ENCODE measurements around the gene FBXO10. TPM values are rescaled to one million over a fixed set of nuclear protein-coding genes. Genes with fewer than 3 reads are reported as not detected.

Gene FBXO10
- total and polyA plus RNA-seq, 2 of the 4 experiments (the other 2 are of a cell fraction): 6.6 to 6.7 TPM

DNA sequence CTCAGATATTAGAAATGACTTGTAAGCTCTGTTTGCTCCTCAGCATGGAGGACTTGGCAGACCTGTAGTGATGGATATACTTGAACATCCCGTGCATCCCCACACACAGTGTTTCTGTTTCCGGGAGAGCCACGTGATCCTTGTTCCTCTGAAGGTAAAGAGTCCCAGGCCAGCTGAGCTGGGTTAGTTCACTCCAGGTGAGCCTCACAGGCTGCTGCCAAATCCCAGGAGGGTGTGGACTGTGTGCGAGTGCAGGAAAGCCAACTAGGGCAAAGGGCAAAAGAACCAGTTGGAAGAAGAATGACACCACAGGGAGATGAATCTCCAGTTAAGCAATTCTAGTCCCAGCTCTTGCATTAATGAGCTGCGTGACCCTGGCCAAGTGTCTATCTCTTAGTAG lies 26.6 kb upstream of the FBXO10 start:
- dilution Hi-C loops (cut with HindIII; ENCODE audit: low sequenced_read_pairs, unreplicated experiment): no loop called here
- H3K4me2 ChIP-seq (ENCODE audit: low read depth, low read length): no peak overlapping the region
- no peak overlapping the region for H2AK5ac ChIP-seq (ENCODE audit: low read depth, low read length)
- H4K8ac ChIP-seq (ENCODE audit: low read depth in 2 of 2, low read length in 2 of 2): no peak overlapping the region
- H3K18ac ChIP-seq (ENCODE audit: low read depth, low read length): no peak overlapping the region
- H3K23ac ChIP-seq (ENCODE audit: low read depth, low read length): no peak overlapping the region
- DNase-seq: no peak
- no peak overlapping the region for H2BK20ac ChIP-seq (ENCODE audit: low read depth, low read length)
- no peak overlapping the region for H3K56ac ChIP-seq (ENCODE audit: extremely low read depth, insufficient read depth, low read length)
- H3K27me3 ChIP-seq (ENCODE audit: control insufficient read depth, insufficient read depth, low read length): peaks cover 27% of the 10 kb centered on the region
- H3K9me1 ChIP-seq (ENCODE audit: insufficient read depth, low read length): no peaks in the 10 kb centered on the region
- no peak overlapping the region for H3K9ac ChIP-seq (ENCODE audit: low read depth, low read length)
- no peak overlapping the region for H2AK9ac ChIP-seq (replicated peaks; ENCODE audit: low read depth, low read length, poor library complexity)
- BruUV-seq (replicated peaks): no TSS peak
- in situ Hi-C loops (cut with MboI; ENCODE audit: low sequenced_read_pairs): no loop called here
- no peak overlapping the region for H3K4me3 ChIP-seq (ENCODE audit: insufficient read depth, low read depth, low read length)
- no peak overlapping the region for H2BK15ac ChIP-seq (ENCODE audit: low read depth, low read length)
- H4K20me1 ChIP-seq (ENCODE audit: insufficient read depth, low read length): no peaks in the 10 kb centered on the region
- H3K79me1 ChIP-seq (ENCODE audit: low read depth in 1 of 2, low read length in 2 of 2): no peaks in the 10 kb centered on the region
- no peak overlapping the region for H4K91ac ChIP-seq (ENCODE audit: insufficient read depth, low read depth, low read length)
- TF ChIP-seq POLR2A (IDR thresholded peaks at IDR 0.05; ENCODE audit: low read depth, low read length): no peak
- TF ChIP-seq USF2 (IDR thresholded peaks at IDR 0.05; ENCODE audit: low read depth, low read length): no peak
- no peak for TF ChIP-seq SMC3 (IDR thresholded peaks at IDR 0.05; ENCODE audit: low read depth, low read length)
- TF ChIP-seq MAFK (IDR thresholded peaks at IDR 0.05; ENCODE audit: low read depth, low read length): no peak
- no peak for TF ChIP-seq NFE2L2 (IDR thresholded peaks at IDR 0.05; ENCODE audit: low read depth, low read length)
- no peak for TF ChIP-seq CEBPB (IDR thresholded peaks at IDR 0.05; ENCODE audit: low read depth, low read length)
- no peak for TF ChIP-seq FOS (IDR thresholded peaks at IDR 0.05; ENCODE audit: low read depth, low read length)
- TF ChIP-seq RFX5 (IDR thresholded peaks at IDR 0.05; ENCODE audit: low read depth, low read length): no peak
- TF ChIP-seq MXI1 (IDR thresholded peaks at IDR 0.05; ENCODE audit: borderline replicate concordance, low read depth, low read length): no peak
- TF ChIP-seq RAD21 (IDR thresholded peaks at IDR 0.05; ENCODE audit: low read length): no peak
- TF ChIP-seq RCOR1 (IDR thresholded peaks at IDR 0.05; ENCODE audit: insufficient replicate concordance, low read length): no peak
- no peak for TF ChIP-seq BHLHE40 (IDR thresholded peaks at IDR 0.05; ENCODE audit: low read depth, low read length)
- TF ChIP-seq CHD1 (IDR thresholded peaks at IDR 0.05; ENCODE audit: low read depth, low read length): no peak
- TF ChIP-seq, protein P1, sequence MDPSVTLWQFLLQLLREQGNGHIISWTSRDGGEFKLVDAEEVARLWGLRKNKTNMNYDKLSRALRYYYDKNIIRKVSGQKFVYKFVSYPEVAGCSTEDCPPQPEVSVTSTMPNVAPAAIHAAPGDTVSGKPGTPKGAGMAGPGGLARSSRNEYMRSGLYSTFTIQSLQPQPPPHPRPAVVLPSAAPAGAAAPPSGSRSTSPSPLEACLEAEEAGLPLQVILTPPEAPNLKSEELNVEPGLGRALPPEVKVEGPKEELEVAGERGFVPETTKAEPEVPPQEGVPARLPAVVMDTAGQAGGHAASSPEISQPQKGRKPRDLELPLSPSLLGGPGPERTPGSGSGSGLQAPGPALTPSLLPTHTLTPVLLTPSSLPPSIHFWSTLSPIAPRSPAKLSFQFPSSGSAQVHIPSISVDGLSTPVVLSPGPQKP (IDR thresholded peaks at IDR 0.05; ENCODE audit: borderline replicate concordance, low read depth, low read length): no peak
- TF ChIP-seq CTCF (conservative IDR thresholded peaks at IDR 0.05; ENCODE audit: low read depth, low read length): no peak
- no peak for TF ChIP-seq MAZ (IDR thresholded peaks at IDR 0.05; ENCODE audit: borderline replicate concordance, low read depth, low read length)
- no peaks in the 10 kb centered on the region for H3K36me3 ChIP-seq (ENCODE audit: control insufficient read depth, insufficient read depth, low read length)
- no peak overlapping the region for H2BK5ac ChIP-seq (ENCODE audit: low read depth, low read length, poor library complexity, severe bottlenecking)
- H3K27ac ChIP-seq (ENCODE audit: insufficient read depth, low read length): no peak overlapping the region
- intact Hi-C loops (cut with micrococcal nuclease): no loop called here
- no peak overlapping the region for H2AFZ ChIP-seq (replicated peaks; ENCODE audit: low read length, poor library complexity)
- H3K4me1 ChIP-seq (ENCODE audit: control insufficient read depth, insufficient read depth, low read length): no peaks in the 10 kb centered on the region
- ChIA-PET CTCF (no interaction called here), POLR2A (ENCODE audit: unreplicated experiment) (no interaction called here)
- no peak overlapping the region for H2BK120ac ChIP-seq (ENCODE audit: low read depth, low read length)
- 76% methylated on average over 3 of the region's 5 CpGs; no CpG with 5 or more reads in 1 of the 2 experiments for WGBS, 2 experiments (ENCODE audit: extremely low coverage in 2 of 2, insufficient read length in 1 of 2)
- H3K9me3 ChIP-seq (ENCODE audit: control insufficient read depth, insufficient read depth, low read length): no peaks in the 10 kb centered on the region
- H3K14ac ChIP-seq (replicated peaks; ENCODE audit: low read depth, low read length): no peak overlapping the region
- no peak overlapping the region for H4K5ac ChIP-seq (ENCODE audit: low read depth, low read length)
- no peak for ATAC-seq (ENCODE audit: low read depth)
- H3K4ac ChIP-seq (ENCODE audit: low read depth, low read length): no peak overlapping the region

Data from IMR-90 (cell line).